SK-N-SH (cell line): ENCODE data around the gene AGO1. TPM values are rescaled to one million over a fixed set of nuclear protein-coding genes. Genes with fewer than 3 reads are reported as not detected.

Experiments
- CTCF ChIA-PET: fragments of 300-600, 350-600 bp; formaldehyde crosslinking; extraction: SDS; loops from one replicate; lab custom pipeline; 2021; lab: Yijun Ruan, JAX
- POLR2A ChIA-PET: fragments of 350-600 bp; sonication (Branson Sonifier 250); formaldehyde crosslinking; extraction: SDS; loops from one replicate; lab custom pipeline; 2020; ENCODE audit warnings: antibody characterized with exemption, inconsistent platforms; lab: Yijun Ruan, JAX
- DNase-seq: peaks from one replicate; pipeline ENCODE4 v3.0.0; 2012
- H2AFZ ChIP-seq: fragments of 200-600 bp; sonication (generic); 2 replicates; pipeline ENCODE4 v1.8.1; 2016; ENCODE audit warnings: antibody characterized with exemption, mild to moderate bottlenecking, low read depth
- H3F3A ChIP-seq: fragments of 200-600 bp; sonication (generic); replicated peaks from 2 replicates; pipeline ENCODE3; 2016; ENCODE audit warnings: antibody characterized with exemption, mild to moderate bottlenecking; ENCODE audit not compliant: insufficient read depth
- H3K27ac ChIP-seq, 2 experiments: fragments of 200-500 bp in 1 of 2; fragments of 200-600 bp in 1 of 2; sonication (Bioruptor generic) in 1 of 2; sonication (generic), shearing (Covaris generic) in 1 of 2; 2 replicates each; pipeline versions ENCODE4 v1.5.1 to v1.6.1; 2014 to 2016; ENCODE audit warnings: low read depth in 2 of 2, inconsistent platforms in 1 of 2, low read length in 1 of 2, mild to moderate bottlenecking in 1 of 2, mixed read lengths in 1 of 2
- H3K27me3 ChIP-seq: fragments of 200-600 bp; sonication (generic), shearing (Covaris generic); 2 replicates; pipeline ENCODE4 v1.6.1; 2016; ENCODE audit warnings: mixed run types; ENCODE audit not compliant: insufficient read depth
- H3K36me3 ChIP-seq, 2 experiments: fragments of 200-500 bp in 1 of 2; fragments of 200-600 bp in 1 of 2; sonication (Bioruptor generic) in 1 of 2; sonication (generic) in 1 of 2; replicated peaks in 1 of 2; 2 replicates each; pipeline versions ENCODE3 to v1.5.1; 2014 to 2016; ENCODE audit warnings: low read length in 1 of 2, mild to moderate bottlenecking in 1 of 2; ENCODE audit not compliant: insufficient read depth in 2 of 2, control insufficient read depth in 1 of 2
- H3K4me1 ChIP-seq, 2 experiments: fragments of 200-500 bp in 1 of 2; fragments of 200-600 bp in 1 of 2; sonication (Bioruptor generic) in 1 of 2; sonication (generic), shearing (Covaris generic) in 1 of 2; 2 replicates each; pipeline versions ENCODE4 v1.5.1 to v1.6.1; 2014 to 2016; ENCODE audit warnings: low read depth in 1 of 2, low read length in 1 of 2, mixed run types in 1 of 2; ENCODE audit not compliant: insufficient read depth in 2 of 2, control insufficient read depth in 1 of 2
- H3K4me2 ChIP-seq: fragments of 200-600 bp; sonication (generic), shearing (Covaris generic); 2 replicates; pipeline ENCODE4 v1.6.1; 2017; ENCODE audit warnings: mixed run types
- H3K4me3 ChIP-seq, 2 experiments: fragments of 200-500 bp in 1 of 2; fragments of 200-600 bp in 1 of 2; sonication (Bioruptor generic) in 1 of 2; sonication (generic), shearing (Covaris generic) in 1 of 2; 2 replicates each; pipeline versions ENCODE4 v1.5.1 to v1.8.1; 2014 to 2016; ENCODE audit warnings: low read depth in 2 of 2, inconsistent platforms in 1 of 2, low read length in 1 of 2, mild to moderate bottlenecking in 1 of 2, mixed read lengths in 1 of 2, moderate library complexity in 1 of 2
- H3K79me2 ChIP-seq: fragments of 200-600 bp; sonication (generic); 2 replicates; pipeline ENCODE4 v1.8.1; 2017; ENCODE audit warnings: mild to moderate bottlenecking; ENCODE audit not compliant: insufficient read depth
- H3K9ac ChIP-seq: fragments of 200-600 bp; sonication (generic); 2 replicates; pipeline ENCODE4 v1.6.1; 2017; ENCODE audit warnings: mixed run types
- H3K9me2 ChIP-seq: fragments of 200-600 bp; sonication (generic); 2 replicates; pipeline ENCODE4 v1.6.1; 2017; ENCODE audit warnings: mixed run types
- H3K9me3 ChIP-seq: fragments of 200-600 bp; sonication (generic); 2 replicates; pipeline ENCODE4 v1.6.1; 2017; ENCODE audit warnings: mixed run types, mild to moderate bottlenecking, moderate library complexity
- H4K20me1 ChIP-seq: fragments of 200-600 bp; sonication (generic); 2 replicates; pipeline ENCODE4 v1.6.1; 2017; ENCODE audit warnings: mild to moderate bottlenecking, mixed run types; ENCODE audit not compliant: insufficient read depth
- CHD2 ChIP-seq: fragments of 150-350 bp; IDR thresholded peaks from 2 replicates; pipeline ENCODE4 v1.6.1; 2018; ENCODE audit warnings: low read length; ENCODE audit not compliant: partially characterized antibody
- CTCF ChIP-seq: fragments of 200-600 bp; sonication (generic); IDR thresholded peaks from 2 replicates; pipeline ENCODE4 v1.6.1; 2017; ENCODE audit warnings: antibody characterized with exemption, mild to moderate bottlenecking, moderate library complexity
- GATA2 ChIP-seq: sonication (generic); formaldehyde crosslinking; IDR thresholded peaks from 2 replicates; pipeline ENCODE4 v1.5.0; 2020; ENCODE audit warnings: mild to moderate bottlenecking, missing genetic modification reagents
- MAX ChIP-seq: IDR thresholded peaks from 2 replicates; pipeline ENCODE4 v1.4.0; 2012; ENCODE audit warnings: low read depth
- NFIC ChIP-seq: IDR thresholded peaks from 2 replicates; pipeline ENCODE4 v1.4.0; 2012; ENCODE audit warnings: borderline replicate concordance
- RAD21 ChIP-seq: IDR thresholded peaks from 2 replicates; pipeline ENCODE4 v1.6.1; 2012; ENCODE audit warnings: mild to moderate bottlenecking, low read length
- RCOR1 ChIP-seq: fragments of 150-350 bp; IDR thresholded peaks from 2 replicates; pipeline ENCODE4 v1.6.1; 2017; ENCODE audit warnings: antibody characterized with exemption, low read length
- REST ChIP-seq: IDR thresholded peaks from 2 replicates; pipeline ENCODE4 v1.6.1; 2012; ENCODE audit warnings: mild to moderate bottlenecking, low read depth, low read length, moderate library complexity
- RFX5 ChIP-seq: IDR thresholded peaks from 2 replicates; pipeline ENCODE4 v1.6.1; 2012; ENCODE audit warnings: mild to moderate bottlenecking, improper control_type of control experiment, low read length
- TEAD4 ChIP-seq: IDR thresholded peaks from 2 replicates; pipeline ENCODE4 v1.4.0; 2012; ENCODE audit warnings: mild to moderate bottlenecking, borderline replicate concordance; ENCODE audit not compliant: insufficient read depth
- USF1 ChIP-seq: IDR thresholded peaks from 2 replicates; pipeline ENCODE4 v1.4.0; 2012; ENCODE audit warnings: low read depth, borderline replicate concordance
- YY1 ChIP-seq: IDR thresholded peaks from 2 replicates; pipeline ENCODE4 v1.4.0; 2012; ENCODE audit warnings: low read depth, mild to moderate bottlenecking
- ZBTB33 ChIP-seq: IDR thresholded peaks from 2 replicates; pipeline ENCODE4 v1.4.0; 2012; ENCODE audit warnings: low read depth, borderline replicate concordance
- WGBS: methylation state at CpG from one replicate; pipeline ENCODE4 v1.1.6; 2017; ENCODE audit warnings: low lambda C conversion rate; 5-methylcytosine and 5-hydroxymethylcytosine counted together
- polyA plus RNA-seq, 3 experiments: library from polyadenylated mRNA; depleted of rRNA; stranded (reverse); fragments of >200 nt; gene quantifications; 2 replicates each; pipeline ENCODE4 v1.2.3, GENCODE V29; 2012

Gene AGO1
- polyA plus RNA-seq, 1 of the 3 experiments (the other 2 are of a cell fraction) = 7.8 TPM

- no peak overlapping the region for H2AFZ ChIP-seq
- DNase-seq = no peak
- H3K36me3 ChIP-seq = no peaks in the 10 kb centered on the region
- H3K79me2 ChIP-seq = peaks cover 32% of the 10 kb centered on the region
- peaks cover 10 to 26% of the 10 kb centered on the region in 2 experiments; a peak in 2 of 4 replicates for H3K4me1 ChIP-seq
- CTCF ChIA-PET = interaction anchor here (0.9 to 3.4 kb wide), 9 partner anchors 10 to 252 kb away, joined by 3 to 26 read pairs (median 5); no protein-coding TSS in a partner anchor
- H3K9me3 ChIP-seq = no peaks in the 10 kb centered on the region
- H4K20me1 ChIP-seq = peaks cover 12% of the 10 kb centered on the region; the same call in 1 of the 2 replicates
- no peak overlapping the region for H3K27ac ChIP-seq
- no peak overlapping the region for H3K4me2 ChIP-seq
- POLR2A ChIA-PET = no interaction called here
- no peak overlapping the region for H3K4me3 ChIP-seq
- no peak overlapping the region for H3K9ac ChIP-seq
- whole genome bisulfite sequencing = 82% methylated on average over 4 of the region's 4 CpGs
- H3F3A ChIP-seq = no peaks in the 10 kb centered on the region
- no peaks in the 10 kb centered on the region for H3K27me3 ChIP-seq
- TF ChIP-seq RCOR1 (no peak), ZBTB33 (no peak), REST (peak; percentile 88)
- H3K9me2 ChIP-seq = no peaks in the 10 kb centered on the region
Measured at GRCh38 chr1:35881850-35882273, 1.1 kb upstream of the AGO1 start.

GRCh38 chr1:35882586-35882944 is 444 bp upstream of the AGO1 start:
- H3K27ac ChIP-seq = no peak overlapping the region
- CTCF ChIA-PET = interaction anchor here (0.6 to 3.4 kb wide), 17 partner anchors 10 to 434 kb away, joined by 3 to 26 read pairs (median 5); no protein-coding TSS in a partner anchor
- peaks cover 32% of the 10 kb centered on the region for H3K79me2 ChIP-seq
- H3K4me3 ChIP-seq = peak overlapping the region in 1 of 2 experiments; percentile 96; a peak in 1 of 4 replicates
- H3K4me2 ChIP-seq = no peak overlapping the region
- POLR2A ChIA-PET = no interaction called here
- H4K20me1 ChIP-seq = peaks cover 18% of the 10 kb centered on the region
- WGBS = 62% methylated on average over 16 of the region's 16 CpGs
- no peak for DNase-seq
- no peak overlapping the region for H3K9ac ChIP-seq
- H3K9me3 ChIP-seq = no peaks in the 10 kb centered on the region
- peak overlapping the region; percentile 64; the same call in 1 of the 2 replicates for H2AFZ ChIP-seq
- no peaks in the 10 kb centered on the region for H3F3A ChIP-seq
- H3K4me1 ChIP-seq = peaks cover 12 to 33% of the 10 kb centered on the region in 2 experiments; a peak in 2 of 4 replicates
- no peaks in the 10 kb centered on the region for H3K27me3 ChIP-seq
- H3K36me3 ChIP-seq = no peaks in the 10 kb centered on the region
- no peaks in the 10 kb centered on the region for H3K9me2 ChIP-seq
- TF ChIP-seq CHD2 (no peak), RAD21 (no peak), REST (no peak), GATA2 (CRISPR knock-in tag) (no peak), TEAD4 (no peak), CTCF (no peak), YY1 (no peak), USF1 (no peak), MAX (no peak), NFIC (no peak), RFX5 (no peak)
